Measurements from ENCODE around the gene HOXD3. TPM values are rescaled to one million over a fixed set of nuclear protein-coding genes. Genes with fewer than 3 reads are reported as not detected.

The HOXD3 gene
- total RNA-seq, 6 experiments from 2014 or later, result 0.25 to 0.38 (median 0.25) TPM; not detected in 3

- Mint-ChIP-seq H3K36me3 (ENCODE audit: low read depth) (peaks cover 8% of the 10 kb centered on the region; the same call in 1 of the 2 replicates), H3K27ac (no peak overlapping the region), H3K4me3 (no peak overlapping the region), H3K4me1 (ENCODE audit: low read depth) (peaks cover 31% of the 10 kb centered on the region), H3K9me3 (peaks cover 8% of the 10 kb centered on the region), H3K27me3 (ENCODE audit: insufficient read depth) (peaks cover 82% of the 10 kb centered on the region)
- no peak for DNase-seq
- TF ChIP-seq CTCF (IDR thresholded peaks at IDR 0.05), result no peak
Observed at GRCh38 chr2:176160251-176160985, 3.3 kb downstream of the HOXD3 start.

- Mint-ChIP-seq H3K36me3 (ENCODE audit: low read depth) (peaks cover 8% of the 10 kb centered on the region; the same call in 1 of the 2 replicates), H3K27me3 (ENCODE audit: insufficient read depth) (peaks cover 84% of the 10 kb centered on the region), H3K4me3 (peak overlapping the region; percentile 85), H3K9me3 (peaks cover 8% of the 10 kb centered on the region), H3K27ac (no peak overlapping the region), H3K4me1 (ENCODE audit: low read depth) (peaks cover 31% of the 10 kb centered on the region)
- no peak for TF ChIP-seq CTCF (IDR thresholded peaks at IDR 0.05)
- DNase-seq, result no peak
Observed at GRCh38 chr2:176160986-176161824, 4.1 kb downstream of the HOXD3 start.

GRCh38 chr2:176161825-176162626 is 4.9 kb downstream of the HOXD3 start:
- Mint-ChIP-seq H3K9me3 (peaks cover 8% of the 10 kb centered on the region), H3K27me3 (ENCODE audit: insufficient read depth) (peaks cover 83% of the 10 kb centered on the region), H3K4me3 (peak overlapping the region; percentile 85), H3K4me1 (ENCODE audit: low read depth) (peaks cover 31% of the 10 kb centered on the region), H3K36me3 (ENCODE audit: low read depth) (peaks cover 8% of the 10 kb centered on the region; the same call in 1 of the 2 replicates), H3K27ac (no peak overlapping the region)
- TF ChIP-seq CTCF (IDR thresholded peaks at IDR 0.05), result no peak
- DNase-seq, result peak; percentile 31

GRCh38 chr2:176162911-176163671 is 6.0 kb downstream of the HOXD3 start:
- Mint-ChIP-seq H3K9me3 (peaks cover 8% of the 10 kb centered on the region), H3K4me3 (no peak overlapping the region), H3K4me1 (ENCODE audit: low read depth) (peaks cover 22% of the 10 kb centered on the region), H3K27me3 (ENCODE audit: insufficient read depth) (peaks cover 76% of the 10 kb centered on the region), H3K27ac (no peak overlapping the region), H3K36me3 (ENCODE audit: low read depth) (peaks cover 8% of the 10 kb centered on the region; the same call in 1 of the 2 replicates)
- no peak for TF ChIP-seq CTCF (IDR thresholded peaks at IDR 0.05)
- no peak for DNase-seq

- no peak overlapping the region for H3K4me3 Mint-ChIP-seq
- H3K27me3 Mint-ChIP-seq (ENCODE audit: insufficient read depth), result peaks cover 70% of the 10 kb centered on the region
- peaks cover 8% of the 10 kb centered on the region for H3K9me3 Mint-ChIP-seq
- H3K27ac Mint-ChIP-seq, result no peak overlapping the region
- H3K36me3 Mint-ChIP-seq (ENCODE audit: low read depth), result peaks cover 8% of the 10 kb centered on the region; the same call in 1 of the 2 replicates
- H3K4me1 Mint-ChIP-seq (ENCODE audit: low read depth), result peaks cover 16% of the 10 kb centered on the region
- no peak for DNase-seq
- TF ChIP-seq CTCF (IDR thresholded peaks at IDR 0.05), result no peak
Observed at GRCh38 chr2:176163672-176164056, 6.6 kb downstream of the HOXD3 start.
